SK-N-SH (cell line): ENCODE results near the gene TMPRSS9.

ENCODE experiments used
- CTCF ChIP-seq: fragments of 200-600 bp; sonication (generic); IDR thresholded peaks from 2 replicates; pipeline ENCODE4 v1.6.1; 2017; ENCODE audit warnings: antibody characterized with exemption, mild to moderate bottlenecking, moderate library complexity
- EP300 ChIP-seq, 2 experiments: IDR thresholded peaks; 2 replicates each; pipeline versions ENCODE4 v1.4.0 to v1.6.1; 2012; ENCODE audit warnings: borderline replicate concordance in 1 of 2, low read depth in 1 of 2, low read length in 1 of 2
- EZH2phosphoT487 ChIP-seq: fragments of 200-600 bp; sonication (generic); IDR thresholded peaks from 2 replicates; pipeline ENCODE4 v1.6.1; 2017; ENCODE audit warnings: low read depth, mixed run types, mild to moderate bottlenecking, antibody characterized with exemption, moderate library complexity, borderline replicate concordance
- MAX ChIP-seq: IDR thresholded peaks from 2 replicates; pipeline ENCODE4 v1.4.0; 2012; ENCODE audit warnings: low read depth
- NFIC ChIP-seq: IDR thresholded peaks from 2 replicates; pipeline ENCODE4 v1.4.0; 2012; ENCODE audit warnings: borderline replicate concordance
- POLR2AphosphoS5 ChIP-seq: IDR thresholded peaks from 2 replicates; pipeline ENCODE4 v1.6.1; 2012; ENCODE audit warnings: low read depth, low read length
- SIN3A ChIP-seq: IDR thresholded peaks from 2 replicates; pipeline ENCODE4 v1.6.1; 2012; ENCODE audit warnings: low read depth, mild to moderate bottlenecking, low read length, moderate library complexity, borderline replicate concordance
- TAF1 ChIP-seq: IDR thresholded peaks from 2 replicates; pipeline ENCODE4 v1.6.1; 2012; ENCODE audit warnings: low read depth, mild to moderate bottlenecking, low read length, moderate library complexity, borderline replicate concordance
- TF ChIP-seq, protein P1 (sequence below): fragments of 150-350 bp; IDR thresholded peaks from 2 replicates; pipeline ENCODE4 v1.6.1; 2017; ENCODE audit warnings: antibody characterized with exemption, low read length, low read depth, borderline replicate concordance

GRCh38 chr19:2350656-2351055, 9.4 kb upstream of the TMPRSS9 start:
- TF ChIP-seq CTCF, result no peak
- no peak for TF ChIP-seq EP300 (IDR thresholded peaks at IDR 0.05; ENCODE audit: borderline replicate concordance in 1 of 2, low read depth in 1 of 2, low read length in 1 of 2)
- TF ChIP-seq, protein P1, sequence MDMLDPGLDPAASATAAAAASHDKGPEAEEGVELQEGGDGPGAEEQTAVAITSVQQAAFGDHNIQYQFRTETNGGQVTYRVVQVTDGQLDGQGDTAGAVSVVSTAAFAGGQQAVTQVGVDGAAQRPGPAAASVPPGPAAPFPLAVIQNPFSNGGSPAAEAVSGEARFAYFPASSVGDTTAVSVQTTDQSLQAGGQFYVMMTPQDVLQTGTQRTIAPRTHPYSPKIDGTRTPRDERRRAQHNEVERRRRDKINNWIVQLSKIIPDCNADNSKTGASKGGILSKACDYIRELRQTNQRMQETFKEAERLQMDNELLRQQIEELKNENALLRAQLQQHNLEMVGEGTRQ, result no peak
- TF ChIP-seq TAF1, result no peak
- no peak for TF ChIP-seq EZH2phosphoT487
- no peak for TF ChIP-seq NFIC
- no peak for TF ChIP-seq MAX
- no peak for TF ChIP-seq POLR2AphosphoS5
- no peak for TF ChIP-seq SIN3A
